GM06990 (cell line): ENCODE data around the gene CEMP1.
"Not testable (repeated sequence)": the region's sequence is repeated elsewhere in the genome, so short reads cannot be mapped to it uniquely, and the experiment has no call there.

ENCODE experiments used
- DNase-seq: peaks from one replicate; pipeline ENCODE4 v3.0.0-alpha.2; 2011; ENCODE audit not compliant: insufficient read length; ENCODE audit errors: extremely low read depth
- H3K27me3 ChIP-seq: replicated peaks from 2 replicates; pipeline ENCODE4 v1.6.0; 2011; ENCODE audit warnings: low read length; ENCODE audit not compliant: control insufficient read depth, insufficient read depth
- H3K36me3 ChIP-seq: 2 replicates; pipeline ENCODE4 v1.5.1; 2011; ENCODE audit warnings: low read length; ENCODE audit not compliant: control insufficient read depth, insufficient read depth
- H3K4me3 ChIP-seq: replicated peaks from 2 replicates; pipeline ENCODE4 v1.5.1; 2011; ENCODE audit warnings: low read depth, mild to moderate bottlenecking, control low read depth, low read length
- CTCF ChIP-seq: IDR thresholded peaks from 2 replicates; pipeline ENCODE4 v1.5.1; 2011; ENCODE audit warnings: low read length, control low read depth, mild to moderate bottlenecking, inconsistent platforms; ENCODE audit not compliant: insufficient read depth, poor library complexity, severe bottlenecking

Gene CEMP1

GRCh38 chr16:2535625-2536013 lies 4.4 kb upstream of the CEMP1 start:
- Histone ChIP-seq H3K36me3 (no peaks in the 10 kb centered on the region; the same call in 1 of the 2 replicates), H3K27me3 (no peaks in the 10 kb centered on the region), H3K4me3 (no peak overlapping the region)
- no peak for TF ChIP-seq CTCF
- DNase-seq, result no peak

GRCh38 chr16:2534335-2534734 lies 3.1 kb upstream of the CEMP1 start:
- DNase-seq, H3K4me3 ChIP-seq, H3K36me3 ChIP-seq, H3K27me3 ChIP-seq: not testable (repeated sequence)

- TF ChIP-seq CTCF, result no peak
- DNase-seq, result no peak
- Histone ChIP-seq H3K36me3 (peaks cover 6% of the 10 kb centered on the region), H3K27me3 (no peaks in the 10 kb centered on the region), H3K4me3 (no peak overlapping the region)
These were observed 2.7 kb upstream of the CEMP1 start for GRCh38 chr16:2533912-2534311.

- peak overlapping the region; percentile 77 for H3K4me3 ChIP-seq
- not testable (repeated sequence) for DNase-seq
These were observed 2.0 kb upstream of the CEMP1 start for GRCh38 chr16:2533142-2533755.

GRCh38 chr16:2532494-2533141 lies 1.4 kb upstream of the CEMP1 start:
- DNase-seq, result peak; percentile 74
- TF ChIP-seq CTCF, result no peak
- Histone ChIP-seq H3K4me3 (peak overlapping the region; percentile 77), H3K27me3 (no peaks in the 10 kb centered on the region), H3K36me3 (peaks cover 15% of the 10 kb centered on the region)

More at GRCh38 chr16:2533142-2533755, 2.0 kb upstream of the CEMP1 start:
- H3K27me3 ChIP-seq, result not testable (repeated sequence)
- peaks cover 12% of the 10 kb centered on the region for H3K36me3 ChIP-seq

GRCh38 chr16:2531696-2532493 lies 687 bp upstream of the CEMP1 start:
- H3K27me3 ChIP-seq, result no peaks in the 10 kb centered on the region
- peak overlapping the region; percentile 77 for H3K4me3 ChIP-seq
- TF ChIP-seq CTCF, result no peak
- DNase-seq, result peak; percentile 96
- H3K36me3 ChIP-seq, result peaks cover 18% of the 10 kb centered on the region
